Ovary (tissue), 9 donors: Measurements from ENCODE around the gene KRT31. TPM values are rescaled to one million over a fixed set of nuclear protein-coding genes. Genes with fewer than 3 reads are reported as not detected.
"Not testable (repeated sequence)": the region's sequence is repeated elsewhere in the genome, so short reads cannot be mapped to it uniquely, and the experiment has no call there.

Source experiments
- DNase-seq, 5 donors: peaks; one replicate each; pipeline ENCODE4 v3.0.0-alpha.2; 2019 to 2020
- H3K27ac ChIP-seq, 2 donors: fragments of 200-600 bp; one replicate each; pipeline versions ENCODE4 v1.5.1 to v1.8.0; 2019 to 2022
- H3K27me3 ChIP-seq: fragments of 200-600 bp; one replicate; pipeline ENCODE4 v1.8.0; 2022
- H3K36me3 ChIP-seq: fragments of 200-600 bp; sonication (generic); one replicate; pipeline ENCODE4 v1.5.1; 2019
- H3K4me1 ChIP-seq: one replicate; pipeline ENCODE4 v1.8.1; 2013; ENCODE audit warnings: mild to moderate bottlenecking, moderate library complexity; ENCODE audit not compliant: insufficient read depth
- H3K4me3 ChIP-seq: fragments of 200-600 bp; sonication (generic); one replicate; pipeline ENCODE4 v1.5.1; 2017
- H3K9me3 ChIP-seq, 2 donors: fragments of 200-600 bp in 1 of 2; sonication (generic) in 1 of 2; one replicate each; pipeline versions ENCODE4 v1.5.1 to v1.8.1; 2013 to 2019; ENCODE audit warnings: mild to moderate bottlenecking in 1 of 2, moderate library complexity in 1 of 2
- CTCF ChIP-seq, 3 donors: fragments of 450-650 bp in 2 of 3; fragments of 200-600 bp in 1 of 3; IDR thresholded peaks; one replicate each; pipeline versions ENCODE4 v1.5.1 to v1.8.0; 2016 to 2022; ENCODE audit warnings: antibody characterized with exemption in 3 of 3, mild to moderate bottlenecking in 1 of 3
- EP300 ChIP-seq: sonication (generic); formaldehyde crosslinking; IDR thresholded peaks from one replicate; pipeline ENCODE4 v1.6.1; 2017; ENCODE audit warnings: antibody characterized with exemption
- POLR2A ChIP-seq: fragments of 450-650 bp; IDR thresholded peaks from one replicate; pipeline ENCODE4 v1.6.1; 2017; ENCODE audit warnings: antibody characterized with exemption, mild to moderate bottlenecking, moderate library complexity
- WGBS, 3 donors: extraction: QIAGEN DNeasy Blood & Tissue Kit in 1 of 3; methylation state at CpG; one replicate each; pipeline versions ENCODE4 v1.1.5 to v1.1.7; 2013 to 2017; 5-methylcytosine and 5-hydroxymethylcytosine counted together
- intact Hi-C, 4 donors: fragments of 100-400 bp; cut with DNase I; formaldehyde crosslinking; loops; one replicate each; pipeline versions ENCODE4 v1.11.0 to v1.15.1; 2022 to 2023
- polyA plus RNA-seq, 2 donors: library from polyadenylated mRNA; stranded (reverse); fragments of 200-250 nt in 1 of 2; fragments of 350-450 nt in 1 of 2; fragmentation: Illumina TruSeq in 1 of 2; extraction: RNeasy Lipid Tissue Mini Kit (QIAGEN cat#74804) in 1 of 2; gene quantifications; one replicate each; pipeline ENCODE4 v1.2.3, GENCODE V29; 2013 to 2014
- total RNA-seq, 7 donors: library from RNA; depleted of rRNA in 2 of 7; stranded (reverse); fragments of >200 nt in 2 of 7; fragmentation: NEBNext Ultra II Directional in 3 of 7; extraction: Animal tissue kit (Norgen Biotek cat#: 25700) in 3 of 7; gene quantifications; one replicate each; pipeline versions ENCODE4 v1.1.0 to v1.2.4, GENCODE V29; 2016 to 2023
- donor health status: DM: no; HTN: no; CAD: no; lungs with moderate emphysema.
- donor health status: DM: no; HTN: no; CAD: no.
- donor health status: Bipolar disorder and iron deficiency.
- donor health status: DM: yes; HTN: yes; CAD: no.
- donor health status: DM: no; HTN: no; CAD: no.
- donor health status: DM: yes; HTN: yes; CAD: no.

KRT31 gene
- total and polyA plus RNA-seq, 9 donors, result not detected

DNA sequence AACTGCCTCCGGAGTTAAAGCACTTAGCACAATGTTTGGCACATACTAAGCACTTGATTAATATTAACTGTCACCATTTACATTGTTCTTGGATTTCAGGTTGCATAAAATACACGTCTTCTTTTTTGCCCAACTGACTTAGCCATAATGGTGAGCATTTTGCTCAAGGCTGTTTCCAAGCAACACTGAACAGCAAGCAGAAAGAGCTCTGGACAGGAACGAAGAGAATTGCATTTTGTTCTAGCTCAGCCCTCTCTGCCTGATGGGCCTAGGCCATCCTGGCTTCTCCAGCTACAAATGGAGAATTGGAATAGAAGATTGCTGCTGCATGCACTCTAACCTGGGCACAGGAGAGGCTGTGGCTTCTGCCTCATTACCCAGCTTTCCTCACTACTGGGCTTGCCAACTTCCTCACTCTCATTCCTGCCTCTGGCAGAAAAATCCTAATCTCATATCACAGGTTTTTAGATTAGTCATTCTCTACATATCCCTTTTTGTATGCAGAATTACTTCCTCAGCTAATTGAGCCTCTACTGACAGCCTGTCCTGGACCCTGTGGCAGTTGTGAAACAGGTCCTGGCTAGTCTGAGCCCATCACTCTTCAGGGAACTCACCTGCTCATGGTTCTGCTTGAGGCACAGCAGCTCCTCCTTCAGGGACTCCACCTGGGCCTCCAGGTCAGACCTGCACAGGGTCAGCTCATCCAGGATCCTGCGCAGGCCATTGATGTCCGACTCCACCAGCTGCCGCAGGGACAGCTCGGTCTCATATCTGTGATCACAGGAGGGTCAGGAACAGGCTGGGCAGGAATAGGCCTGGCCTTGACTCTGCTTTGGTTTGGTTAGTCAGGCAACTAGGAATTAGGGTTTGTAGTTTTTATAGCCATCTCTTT lies 49.3 kb downstream of the KRT31 start:
- intact Hi-C loops, result no loop called here
- no peaks in the 10 kb centered on the region for H3K9me3 ChIP-seq
- H3K4me1 ChIP-seq, result no peaks in the 10 kb centered on the region
- H3K4me3 ChIP-seq, result no peak overlapping the region
- H3K36me3 ChIP-seq, result no peaks in the 10 kb centered on the region
- no peak for DNase-seq
- 79 to 88% (median 84%) methylated on average over 7 of the region's 7 CpGs for whole genome bisulfite sequencing, 3 donors
- TF ChIP-seq EP300, result no peak
- TF ChIP-seq POLR2A, result no peak
- TF ChIP-seq CTCF (IDR thresholded peaks at IDR 0.05), result no peak
- H3K27me3 ChIP-seq, result no peaks in the 10 kb centered on the region
- H3K27ac ChIP-seq, result no peak overlapping the region

- H3K27me3 ChIP-seq, H3K27ac ChIP-seq, DNase-seq, H3K9me3 ChIP-seq, H3K4me3 ChIP-seq, intact Hi-C loops, H3K4me1 ChIP-seq, H3K36me3 ChIP-seq: not testable (repeated sequence)
- 91 to 97% (median 93%) methylated on average over 16 of the region's 16 CpGs for WGBS, 3 donors
Measured at GRCh38 chr17:41346421-41346820, 51.0 kb downstream of the KRT31 start.

GRCh38 chr17:41345992-41346391 lies 51.4 kb downstream of the KRT31 start:
- intact Hi-C loops, result no loop called here

More at GRCh38 chr17:41345992-41346391, 51.4 kb downstream of the KRT31 start:
- H3K27me3 ChIP-seq, result no peaks in the 10 kb centered on the region
- H3K9me3 ChIP-seq, result no peaks in the 10 kb centered on the region
- WGBS, 3 donors, result 93 to 95% (median 95%) methylated on average over 3 of the region's 3 CpGs
- H3K27ac ChIP-seq, result no peak overlapping the region
- TF ChIP-seq CTCF (IDR thresholded peaks at IDR 0.05), result no peak
- no peak for TF ChIP-seq EP300
- TF ChIP-seq POLR2A, result no peak
- DNase-seq, result no peak
- no peak overlapping the region for H3K4me3 ChIP-seq
- no peaks in the 10 kb centered on the region for H3K36me3 ChIP-seq
- H3K4me1 ChIP-seq, result no peaks in the 10 kb centered on the region

Other genes starting within 250 kb of the KRT31 start
Only the 30 nearest of the 31 such genes appear.
- gene KRTAP4-4, start 236.9 kb downstream of the KRT31 start, total RNA-seq, result not detected
- not detected for gene KRTAP4-4, start 236.9 kb downstream of the KRT31 start, polyA plus RNA-seq
- gene KRTAP4-3, start 229.4 kb downstream of the KRT31 start, total RNA-seq, result not detected
- gene KRTAP4-3, start 229.4 kb downstream of the KRT31 start, polyA plus RNA-seq, result not detected
- not detected for gene KRTAP4-2, start 219.4 kb downstream of the KRT31 start, total RNA-seq
- not detected for gene KRTAP4-2, start 219.4 kb downstream of the KRT31 start, polyA plus RNA-seq
- not detected for gene KRTAP4-1, start 212.7 kb downstream of the KRT31 start, total RNA-seq
- gene KRTAP4-1, start 212.7 kb downstream of the KRT31 start, polyA plus RNA-seq, result not detected
- gene KRTAP9-1, start 207.7 kb downstream of the KRT31 start, total RNA-seq, result not detected
- not detected for gene KRTAP9-1, start 207.7 kb downstream of the KRT31 start, polyA plus RNA-seq
- not detected for gene KRTAP9-2, start 171.0 kb downstream of the KRT31 start, total RNA-seq
- gene KRTAP9-2, start 171.0 kb downstream of the KRT31 start, polyA plus RNA-seq, result not detected
- gene KRTAP9-3, start 165.2 kb downstream of the KRT31 start, total RNA-seq, result not detected
- not detected for gene KRTAP9-3, start 165.2 kb downstream of the KRT31 start, polyA plus RNA-seq
- gene KRTAP9-8, start 159.6 kb downstream of the KRT31 start, total RNA-seq, result not detected
- gene KRTAP9-8, start 159.6 kb downstream of the KRT31 start, polyA plus RNA-seq, result not detected
- gene KRTAP9-4, start 147.9 kb downstream of the KRT31 start, total RNA-seq, result not detected
- gene KRTAP9-4, start 147.9 kb downstream of the KRT31 start, polyA plus RNA-seq, result not detected
- gene KRTAP9-9, start 142.2 kb downstream of the KRT31 start, total RNA-seq, result not detected
- not detected for gene KRTAP9-9, start 142.2 kb downstream of the KRT31 start, polyA plus RNA-seq
- gene KRTAP9-6, start 132.2 kb downstream of the KRT31 start, total RNA-seq, result not detected
- gene KRTAP9-6, start 132.2 kb downstream of the KRT31 start, polyA plus RNA-seq, result not detected
- gene KRTAP9-7, start 121.9 kb downstream of the KRT31 start, total RNA-seq, result not detected
- gene KRTAP9-7, start 121.9 kb downstream of the KRT31 start, polyA plus RNA-seq, result not detected
- not detected for gene KRTAP29-1, start 94.8 kb downstream of the KRT31 start, total RNA-seq
- gene KRTAP29-1, start 94.8 kb downstream of the KRT31 start, polyA plus RNA-seq, result not detected
- not detected for gene KRTAP16-1, start 88.3 kb downstream of the KRT31 start, total RNA-seq
- gene KRTAP16-1, start 88.3 kb downstream of the KRT31 start, polyA plus RNA-seq, result not detected
- not detected for gene KRTAP17-1, start 81.9 kb downstream of the KRT31 start, total RNA-seq
- gene KRTAP17-1, start 81.9 kb downstream of the KRT31 start, polyA plus RNA-seq, result not detected
- not detected for gene KRT33A, start 46.8 kb downstream of the KRT31 start, total RNA-seq
- gene KRT33A, start 46.8 kb downstream of the KRT31 start, polyA plus RNA-seq, result not detected
- not detected for gene KRT33B, start 27.8 kb downstream of the KRT31 start, total RNA-seq
- not detected for gene KRT33B, start 27.8 kb downstream of the KRT31 start, polyA plus RNA-seq
- gene KRT34, start 15.3 kb downstream of the KRT31 start, total RNA-seq, result not detected
- not detected for gene KRT34, start 15.3 kb downstream of the KRT31 start, polyA plus RNA-seq
- not detected for gene KRT37, start 27.0 kb upstream of the KRT31 start, total RNA-seq
- gene KRT37, start 27.0 kb upstream of the KRT31 start, polyA plus RNA-seq, result not detected
- gene KRT38, start 43.4 kb upstream of the KRT31 start, total RNA-seq, result not detected
- not detected for gene KRT38, start 43.4 kb upstream of the KRT31 start, polyA plus RNA-seq
- under 1 TPM in 2 of 7 donors, not detected in 5; 0.18 to 0.20 TPM for gene KRT32, start 69.8 kb upstream of the KRT31 start, total RNA-seq
- gene KRT32, start 69.8 kb upstream of the KRT31 start, polyA plus RNA-seq, result under 1 TPM in 1 of 2 donors, not detected in 1; 0.33 TPM
- gene KRT35, start 83.5 kb upstream of the KRT31 start, total RNA-seq, result not detected
- gene KRT35, start 83.5 kb upstream of the KRT31 start, polyA plus RNA-seq, result not detected
- gene KRT36, start 92.3 kb upstream of the KRT31 start, total RNA-seq, result not detected
- under 1 TPM in 1 of 2 donors, not detected in 1; 0.50 TPM for gene KRT36, start 92.3 kb upstream of the KRT31 start, polyA plus RNA-seq
- 1 to 10 TPM in 3 of 7 donors, under 1 TPM in 2, not detected in 2; 0.32 to 3.7 (median 3.2) TPM for gene KRT13, start 108.0 kb upstream of the KRT31 start, total RNA-seq
- 1 to 10 TPM in 1 of 2 donors, under 1 TPM in 1; 0.16 to 1.1 TPM for gene KRT13, start 108.0 kb upstream of the KRT31 start, polyA plus RNA-seq
- 1 to 10 TPM in 1 of 7 donors, under 1 TPM in 5, not detected in 1; 0.17 to 9.4 (median 0.46) TPM for gene KRT15, start 121.3 kb upstream of the KRT31 start, total RNA-seq
- under 1 TPM; 0.11 to 0.22 TPM for gene KRT15, start 121.3 kb upstream of the KRT31 start, polyA plus RNA-seq
- 100 to 1,000 TPM in 4 of 7 donors, 10 to 100 TPM in 3; 68.5 to 653 (median 144) TPM for gene KRT19, start 130.7 kb upstream of the KRT31 start, total RNA-seq
- 100 to 1,000 TPM in 1 of 2 donors, 10 to 100 TPM in 1; 13.3 to 110 TPM for gene KRT19, start 130.7 kb upstream of the KRT31 start, polyA plus RNA-seq
- not detected for gene KRT9, start 174.5 kb upstream of the KRT31 start, total RNA-seq
- gene KRT9, start 174.5 kb upstream of the KRT31 start, polyA plus RNA-seq, result not detected
- gene KRT14, start 189.3 kb upstream of the KRT31 start, total RNA-seq, result 1 to 10 TPM in 1 of 7 donors, under 1 TPM in 2, not detected in 4; 0.38 to 1.1 (median 0.75) TPM
- not detected for gene KRT14, start 189.3 kb upstream of the KRT31 start, polyA plus RNA-seq
- 1 to 10 TPM in 1 of 7 donors, not detected in 6; 1.0 TPM for gene KRT16, start 215.2 kb upstream of the KRT31 start, total RNA-seq
- gene KRT16, start 215.2 kb upstream of the KRT31 start, polyA plus RNA-seq, result not detected
- gene KRT17, start 227.0 kb upstream of the KRT31 start, total RNA-seq, result 10 to 100 TPM in 2 of 7 donors, 1 to 10 TPM in 1, under 1 TPM in 2, not detected in 2; 0.42 to 17.8 (median 2.7) TPM
- gene KRT17, start 227.0 kb upstream of the KRT31 start, polyA plus RNA-seq, result under 1 TPM in 1 of 2 donors, not detected in 1; 0.29 TPM